ENCODE results near the gene CWH43. TPM values are rescaled to one million over a fixed set of nuclear protein-coding genes. Genes with fewer than 3 reads are reported as not detected.
A peak's percentile ranks its signal among the peaks of the same experiment; 100 is the strongest.
"Not testable (repeated sequence)": the region's sequence is repeated elsewhere in the genome, so short reads cannot be mapped to it uniquely, and the experiment has no call there.

Gene CWH43
- polyA plus RNA-seq, 1 donor: not detected

- H3K36me3 ChIP-seq (ENCODE audit: control insufficient read depth, insufficient read depth, low read length); H3K27ac ChIP-seq (ENCODE audit: low read length); H3K4me3 ChIP-seq (ENCODE audit: low read length); H3K4me1 ChIP-seq (ENCODE audit: control insufficient read depth, insufficient read depth, low read length); H3K27me3 ChIP-seq (ENCODE audit: control insufficient read depth, insufficient read depth, low read length): not testable (repeated sequence)
- WGBS (ENCODE audit: insufficient coverage, low lambda C conversion rate): 65% methylated on average over 10 of the region's 11 CpGs
- H3K9me3 ChIP-seq (ENCODE audit: control insufficient read depth, low read depth, low read length): peaks cover 42% of the 10 kb centered on the region
- DNase-seq: peak in 1 of 2 donors; percentile 30
These were observed 106.6 kb downstream of the CWH43 start for GRCh38 chr4:49092608-49093135.

DNA sequence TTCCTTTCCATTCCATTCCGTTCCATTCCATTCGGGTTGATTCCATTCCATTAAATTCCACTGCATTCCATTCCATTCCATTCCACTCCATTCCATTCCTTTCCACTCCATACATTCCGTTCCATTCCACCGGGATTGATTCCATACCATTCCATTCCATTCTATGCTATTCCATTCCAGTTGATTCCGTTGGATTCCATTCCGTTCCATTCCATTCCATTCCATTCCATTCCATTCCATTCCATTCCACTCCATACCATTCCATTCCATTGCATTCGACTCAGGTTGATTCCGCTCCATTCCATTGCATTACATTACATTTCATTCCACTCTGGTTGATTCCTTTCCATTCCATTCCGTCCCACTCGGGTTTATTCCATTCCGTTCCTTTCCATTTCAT is 110.1 kb downstream of the CWH43 start:
- DNase-seq: peak in 1 of 2 donors; percentile 19
- peaks cover 62% of the 10 kb centered on the region for H3K9me3 ChIP-seq (ENCODE audit: control insufficient read depth, low read depth, low read length)
- H3K27ac ChIP-seq (ENCODE audit: low read length); H3K27me3 ChIP-seq (ENCODE audit: control insufficient read depth, insufficient read depth, low read length); H3K36me3 ChIP-seq (ENCODE audit: control insufficient read depth, insufficient read depth, low read length); H3K4me1 ChIP-seq (ENCODE audit: control insufficient read depth, insufficient read depth, low read length); H3K4me3 ChIP-seq (ENCODE audit: low read length): not testable (repeated sequence)
- 85% methylated on average over 11 of the region's 11 CpGs for WGBS (ENCODE audit: insufficient coverage, low lambda C conversion rate)

DNA sequence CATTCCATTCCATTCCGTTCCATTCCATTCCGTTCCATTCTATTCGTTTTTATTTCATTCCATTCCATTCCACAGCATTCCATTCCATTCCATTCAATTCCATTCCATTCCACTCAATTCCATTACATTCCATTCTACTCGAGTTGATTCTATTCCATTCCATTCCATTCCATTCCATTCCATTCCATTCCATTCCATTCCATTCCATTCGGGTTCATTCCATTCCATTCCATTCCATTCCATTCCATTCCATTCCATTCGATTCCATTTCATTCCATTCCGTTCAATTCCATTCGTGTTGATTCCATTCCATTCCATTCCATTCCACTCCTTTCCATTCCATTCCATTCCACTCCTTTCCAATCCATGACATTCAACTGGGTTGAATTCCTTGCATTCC is 110.6 kb downstream of the CWH43 start:
- H3K27ac ChIP-seq (ENCODE audit: low read length); H3K4me3 ChIP-seq (ENCODE audit: low read length); H3K36me3 ChIP-seq (ENCODE audit: control insufficient read depth, insufficient read depth, low read length); H3K4me1 ChIP-seq (ENCODE audit: control insufficient read depth, insufficient read depth, low read length); H3K27me3 ChIP-seq (ENCODE audit: control insufficient read depth, insufficient read depth, low read length); DNase-seq: not testable (repeated sequence)
- 63% methylated on average over 5 of the region's 8 CpGs for WGBS (ENCODE audit: insufficient coverage, low lambda C conversion rate)
- H3K9me3 ChIP-seq (ENCODE audit: control insufficient read depth, low read depth, low read length): peaks cover 57% of the 10 kb centered on the region

- not testable (repeated sequence) for H3K27ac ChIP-seq (ENCODE audit: low read length); H3K4me1 ChIP-seq (ENCODE audit: control insufficient read depth, insufficient read depth, low read length); H3K27me3 ChIP-seq (ENCODE audit: control insufficient read depth, insufficient read depth, low read length); H3K36me3 ChIP-seq (ENCODE audit: control insufficient read depth, insufficient read depth, low read length); H3K4me3 ChIP-seq (ENCODE audit: low read length)
- peaks cover 53% of the 10 kb centered on the region for H3K9me3 ChIP-seq (ENCODE audit: control insufficient read depth, low read depth, low read length)
- peak in 1 of 2 donors; percentile 43 for DNase-seq
- WGBS (ENCODE audit: insufficient coverage, low lambda C conversion rate): 58% methylated on average over 9 of the region's 9 CpGs
These were observed 111.0 kb downstream of the CWH43 start for GRCh38 chr4:49097071-49097470.

DNA sequence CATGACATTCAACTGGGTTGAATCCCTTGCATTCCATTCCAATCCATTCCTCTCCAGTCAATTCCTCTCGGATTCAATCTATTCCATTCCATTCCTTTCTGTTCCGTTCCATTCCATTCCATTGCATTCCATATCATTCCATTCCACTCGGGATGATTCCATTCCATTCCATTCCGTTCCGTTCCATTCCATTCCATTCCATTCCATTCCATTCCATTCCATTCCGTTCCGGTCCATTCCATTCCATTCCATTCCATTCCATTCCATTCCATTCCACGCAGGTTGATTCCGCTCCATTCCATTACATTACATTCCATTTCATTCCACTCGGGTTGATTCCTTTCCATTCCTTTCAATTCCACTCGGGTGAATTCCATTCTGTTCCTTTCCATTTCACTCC is 111.4 kb downstream of the CWH43 start:
- H3K36me3 ChIP-seq (ENCODE audit: control insufficient read depth, insufficient read depth, low read length); H3K27ac ChIP-seq (ENCODE audit: low read length); H3K27me3 ChIP-seq (ENCODE audit: control insufficient read depth, insufficient read depth, low read length); H3K4me1 ChIP-seq (ENCODE audit: control insufficient read depth, insufficient read depth, low read length); H3K4me3 ChIP-seq (ENCODE audit: low read length): not testable (repeated sequence)
- WGBS (ENCODE audit: insufficient coverage, low lambda C conversion rate): 58% methylated on average over 10 of the region's 11 CpGs
- peak in 1 of 2 donors; percentile 17 for DNase-seq
- H3K9me3 ChIP-seq (ENCODE audit: control insufficient read depth, low read depth, low read length): peaks cover 51% of the 10 kb centered on the region

GRCh38 chr4:49098034-49098759 is 112.1 kb downstream of the CWH43 start:
- not testable (repeated sequence) for H3K27ac ChIP-seq (ENCODE audit: low read length); H3K4me1 ChIP-seq (ENCODE audit: control insufficient read depth, insufficient read depth, low read length); H3K27me3 ChIP-seq (ENCODE audit: control insufficient read depth, insufficient read depth, low read length); H3K4me3 ChIP-seq (ENCODE audit: low read length); H3K36me3 ChIP-seq (ENCODE audit: control insufficient read depth, insufficient read depth, low read length)
- peaks cover 53% of the 10 kb centered on the region for H3K9me3 ChIP-seq (ENCODE audit: control insufficient read depth, low read depth, low read length)
- peak in 1 of 2 donors; percentile 38 for DNase-seq
- WGBS (ENCODE audit: insufficient coverage, low lambda C conversion rate): 67% methylated on average over 13 of the region's 14 CpGs

GRCh38 chr4:49099831-49100444 is 113.9 kb downstream of the CWH43 start:
- H3K27ac ChIP-seq (ENCODE audit: low read length); H3K27me3 ChIP-seq (ENCODE audit: control insufficient read depth, insufficient read depth, low read length); H3K4me1 ChIP-seq (ENCODE audit: control insufficient read depth, insufficient read depth, low read length); H3K36me3 ChIP-seq (ENCODE audit: control insufficient read depth, insufficient read depth, low read length); H3K4me3 ChIP-seq (ENCODE audit: low read length): not testable (repeated sequence)
- 77% methylated on average over 14 of the region's 16 CpGs for WGBS (ENCODE audit: insufficient coverage, low lambda C conversion rate)
- DNase-seq: peak in 1 of 2 donors; percentile 46
- H3K9me3 ChIP-seq (ENCODE audit: control insufficient read depth, low read depth, low read length): peaks cover 71% of the 10 kb centered on the region

DNA sequence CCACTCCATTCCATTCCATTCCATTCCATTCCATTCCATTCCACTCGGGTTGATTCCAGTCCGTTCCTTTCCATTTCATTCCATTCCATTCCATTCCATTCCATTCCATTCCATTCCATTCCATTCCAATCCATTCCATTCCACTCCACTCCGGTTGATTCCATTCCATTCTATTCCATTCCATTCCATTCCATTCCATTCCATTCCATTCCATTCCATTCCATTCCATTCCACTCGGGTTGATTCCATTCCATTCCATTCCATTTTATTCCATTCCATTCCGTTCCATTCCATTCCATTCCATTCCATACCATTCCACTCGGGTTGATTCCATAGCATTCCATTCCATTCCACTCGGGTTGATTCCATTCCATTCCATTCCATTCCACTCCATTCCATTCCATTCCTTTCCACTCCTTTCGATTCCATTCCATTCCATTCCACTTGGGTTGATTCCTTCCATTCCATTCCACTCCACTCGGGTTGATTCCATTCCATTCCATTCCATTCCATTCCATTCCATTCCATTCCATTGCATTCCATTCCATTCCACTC is 116.3 kb downstream of the CWH43 start:
- WGBS (ENCODE audit: insufficient coverage, low lambda C conversion rate): 59% methylated on average over 7 of the region's 9 CpGs
- peak in 1 of 2 donors; percentile 57 for DNase-seq
- not testable (repeated sequence) for H3K4me3 ChIP-seq (ENCODE audit: low read length); H3K4me1 ChIP-seq (ENCODE audit: control insufficient read depth, insufficient read depth, low read length); H3K27ac ChIP-seq (ENCODE audit: low read length); H3K27me3 ChIP-seq (ENCODE audit: control insufficient read depth, insufficient read depth, low read length); H3K36me3 ChIP-seq (ENCODE audit: control insufficient read depth, insufficient read depth, low read length)
- peaks cover 74% of the 10 kb centered on the region for H3K9me3 ChIP-seq (ENCODE audit: control insufficient read depth, low read depth, low read length)

DNA sequence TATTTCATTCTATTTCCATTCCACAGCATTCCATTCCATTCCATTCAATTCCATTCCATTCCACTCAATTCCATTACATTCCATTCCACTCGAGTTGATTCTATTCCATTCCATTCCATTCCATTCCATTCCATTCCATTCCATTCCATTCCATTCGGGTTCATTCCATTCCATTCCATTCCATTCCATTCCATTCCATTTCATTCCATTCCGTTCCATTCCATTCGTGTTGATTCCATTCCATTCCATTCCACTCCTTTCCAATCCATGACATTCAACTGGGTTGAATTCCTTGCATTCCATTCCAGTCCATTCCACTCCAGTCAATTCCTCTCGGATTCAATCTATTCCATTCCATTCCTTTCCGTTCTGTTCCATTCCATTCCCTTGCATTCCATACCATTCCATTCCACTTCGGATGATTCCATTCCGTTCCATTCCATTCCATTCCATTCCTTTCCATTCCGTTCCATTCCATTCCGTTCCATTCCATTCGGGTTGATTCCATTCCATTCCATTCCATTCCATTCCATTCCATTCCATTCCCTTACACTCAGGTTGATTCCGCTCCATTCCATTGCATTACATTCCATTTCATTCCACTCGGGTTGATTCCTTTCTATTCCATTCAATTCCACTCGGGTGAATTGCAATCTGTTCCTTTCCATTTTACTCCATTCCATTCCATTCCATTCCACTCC is 117.5 kb downstream of the CWH43 start:
- WGBS (ENCODE audit: insufficient coverage, low lambda C conversion rate): 62% methylated on average over 13 of the region's 14 CpGs
- not testable (repeated sequence) for H3K36me3 ChIP-seq (ENCODE audit: control insufficient read depth, insufficient read depth, low read length); H3K4me3 ChIP-seq (ENCODE audit: low read length); H3K4me1 ChIP-seq (ENCODE audit: control insufficient read depth, insufficient read depth, low read length); H3K27ac ChIP-seq (ENCODE audit: low read length); H3K27me3 ChIP-seq (ENCODE audit: control insufficient read depth, insufficient read depth, low read length)
- H3K9me3 ChIP-seq (ENCODE audit: control insufficient read depth, low read depth, low read length): peaks cover 74% of the 10 kb centered on the region
- DNase-seq: peak in 1 of 2 donors; percentile 32

GRCh38 chr4:49104231-49104930 is 118.3 kb downstream of the CWH43 start:
- peaks cover 68% of the 10 kb centered on the region for H3K9me3 ChIP-seq (ENCODE audit: control insufficient read depth, low read depth, low read length)
- H3K27me3 ChIP-seq (ENCODE audit: control insufficient read depth, insufficient read depth, low read length); H3K4me1 ChIP-seq (ENCODE audit: control insufficient read depth, insufficient read depth, low read length); H3K27ac ChIP-seq (ENCODE audit: low read length); H3K4me3 ChIP-seq (ENCODE audit: low read length); H3K36me3 ChIP-seq (ENCODE audit: control insufficient read depth, insufficient read depth, low read length): not testable (repeated sequence)
- 63% methylated on average over 13 of the region's 17 CpGs for WGBS (ENCODE audit: insufficient coverage, low lambda C conversion rate)
- peak in 1 of 2 donors; percentile 58 for DNase-seq
